ENCODE results near the gene HOXC9.

Gene HOXC9

GRCh38 chr12:54029529-54030441 lies 29.8 kb downstream of the HOXC9 start:
- DNase-seq (ENCODE audit: low read depth) = no peak
- H3K4me3 ChIP-seq (ENCODE audit: low read length) = peak overlapping the region; percentile 98
- TF ChIP-seq, protein P1, sequence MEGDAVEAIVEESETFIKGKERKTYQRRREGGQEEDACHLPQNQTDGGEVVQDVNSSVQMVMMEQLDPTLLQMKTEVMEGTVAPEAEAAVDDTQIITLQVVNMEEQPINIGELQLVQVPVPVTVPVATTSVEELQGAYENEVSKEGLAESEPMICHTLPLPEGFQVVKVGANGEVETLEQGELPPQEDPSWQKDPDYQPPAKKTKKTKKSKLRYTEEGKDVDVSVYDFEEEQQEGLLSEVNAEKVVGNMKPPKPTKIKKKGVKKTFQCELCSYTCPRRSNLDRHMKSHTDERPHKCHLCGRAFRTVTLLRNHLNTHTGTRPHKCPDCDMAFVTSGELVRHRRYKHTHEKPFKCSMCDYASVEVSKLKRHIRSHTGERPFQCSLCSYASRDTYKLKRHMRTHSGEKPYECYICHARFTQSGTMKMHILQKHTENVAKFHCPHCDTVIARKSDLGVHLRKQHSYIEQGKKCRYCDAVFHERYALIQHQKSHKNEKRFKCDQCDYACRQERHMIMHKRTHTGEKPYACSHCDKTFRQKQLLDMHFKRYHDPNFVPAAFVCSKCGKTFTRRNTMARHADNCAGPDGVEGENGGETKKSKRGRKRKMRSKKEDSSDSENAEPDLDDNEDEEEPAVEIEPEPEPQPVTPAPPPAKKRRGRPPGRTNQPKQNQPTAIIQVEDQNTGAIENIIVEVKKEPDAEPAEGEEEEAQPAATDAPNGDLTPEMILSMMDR (conservative IDR thresholded peaks at IDR 0.05; ENCODE audit: low read length) = no peak

DNA sequence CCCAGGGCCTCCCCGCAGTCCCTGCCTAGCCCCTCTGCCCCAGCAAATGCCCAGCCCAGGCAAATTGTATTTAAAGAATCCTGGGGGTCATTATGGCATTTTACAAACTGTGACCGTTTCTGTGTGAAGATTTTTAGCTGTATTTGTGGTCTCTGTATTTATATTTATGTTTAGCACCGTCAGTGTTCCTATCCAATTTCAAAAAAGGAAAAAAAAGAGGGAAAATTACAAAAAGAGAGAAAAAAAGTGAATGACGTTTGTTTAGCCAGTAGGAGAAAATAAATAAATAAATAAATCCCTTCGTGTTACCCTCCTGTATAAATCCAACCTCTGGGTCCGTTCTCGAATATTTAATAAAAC lies 30.5 kb downstream of the HOXC9 start:
- no peak for DNase-seq (ENCODE audit: low read depth)
- peak overlapping the region; percentile 98 for H3K4me3 ChIP-seq (ENCODE audit: low read length)
- TF ChIP-seq, protein P1 (conservative IDR thresholded peaks at IDR 0.05; ENCODE audit: low read length) = no peak

- TF ChIP-seq, protein P1 (conservative IDR thresholded peaks at IDR 0.05; ENCODE audit: low read length) = no peak; the same call in 1 of the 2 replicates
- peak overlapping the region; percentile 98 for H3K4me3 ChIP-seq (ENCODE audit: low read length)
- peak; percentile 86 for DNase-seq (ENCODE audit: low read depth)
Observed at GRCh38 chr12:54030889-54031471, 31.0 kb downstream of the HOXC9 start.

DNA sequence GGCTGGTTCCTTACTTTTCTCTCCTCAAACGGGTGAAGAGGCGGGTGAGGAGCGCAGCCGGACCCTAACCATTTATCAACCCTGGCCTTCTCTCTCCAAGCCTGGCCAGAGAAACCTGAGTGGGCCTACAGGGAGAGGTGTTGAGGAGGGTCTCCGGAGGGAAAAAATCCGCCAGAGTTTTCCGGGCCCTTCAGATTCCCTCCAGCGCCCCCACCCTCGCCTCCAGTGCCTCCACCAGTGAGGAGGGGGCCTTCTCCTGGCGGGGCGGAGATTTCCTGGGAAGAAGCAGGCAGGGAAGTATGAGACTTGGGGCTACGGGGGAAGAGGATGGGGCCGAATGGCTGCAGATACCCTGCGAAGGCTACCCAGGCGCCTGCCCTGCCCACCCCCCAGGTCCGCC lies 31.5 kb downstream of the HOXC9 start:
- DNase-seq (ENCODE audit: low read depth) = no peak
- H3K4me3 ChIP-seq (ENCODE audit: low read length) = peak overlapping the region; percentile 98
- TF ChIP-seq, protein P1 (conservative IDR thresholded peaks at IDR 0.05; ENCODE audit: low read length) = no peak

DNA sequence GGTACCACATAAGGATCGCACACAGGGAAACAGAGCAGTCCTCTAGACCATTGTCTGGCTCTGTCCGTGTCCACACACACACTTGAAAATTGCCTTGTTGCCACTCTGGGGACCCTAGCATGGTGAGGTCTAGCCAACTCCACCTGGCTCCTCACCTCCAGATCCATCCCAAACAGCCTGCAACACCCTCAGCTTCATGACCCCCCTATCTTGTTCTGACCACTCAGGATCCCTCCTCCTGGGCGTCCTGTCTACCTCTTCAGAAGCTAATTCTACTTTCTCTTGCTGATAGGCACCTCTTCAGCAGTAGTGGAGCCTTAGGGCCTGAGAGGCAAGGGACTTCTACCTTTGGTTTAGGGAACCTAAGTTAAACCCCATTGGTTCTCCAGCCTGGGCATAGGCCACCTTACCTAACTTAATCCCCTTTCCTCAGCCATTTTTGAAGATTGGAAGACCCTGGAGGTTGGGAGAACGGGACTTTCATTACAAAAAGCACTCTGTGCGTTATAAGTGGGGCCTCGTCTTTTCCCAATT lies 32.2 kb downstream of the HOXC9 start:
- H3K4me3 ChIP-seq (ENCODE audit: low read length) = peak overlapping the region; percentile 3; the same call in 1 of the 2 replicates
- no peak for DNase-seq (ENCODE audit: low read depth)
- TF ChIP-seq, protein P1 (conservative IDR thresholded peaks at IDR 0.05; ENCODE audit: low read length) = no peak

DNA sequence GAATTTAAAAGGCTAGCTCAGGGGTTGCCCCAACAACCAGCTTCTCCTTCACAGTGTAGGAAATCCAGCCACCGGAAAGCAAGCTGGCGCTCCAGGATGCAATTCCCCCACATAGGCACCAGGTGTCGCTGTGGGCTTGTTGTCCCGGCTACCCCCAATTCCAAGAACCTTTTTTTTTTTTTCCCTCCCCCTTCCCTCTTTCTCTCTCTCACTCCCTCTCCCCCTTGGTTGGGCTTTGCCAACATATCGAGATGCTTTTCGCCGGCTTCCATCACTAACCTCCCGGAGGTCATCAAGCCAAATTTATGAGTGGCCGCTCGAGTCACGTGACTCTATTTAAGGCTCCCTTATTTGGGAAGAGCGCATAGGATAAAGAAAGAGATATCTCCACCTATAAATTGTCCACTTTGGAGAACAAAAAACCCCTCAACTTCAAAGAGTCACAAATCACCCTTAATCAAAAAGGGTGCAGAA lies 32.7 kb downstream of the HOXC9 start, which contains the start of gene HOXC5:
Gene HOXC5, plus strand, starts transcription at position 424 of the 474 bp plus-strand sequence. CDS start 73 bp downstream, outside the sequence.
- TF ChIP-seq, protein P1 (conservative IDR thresholded peaks at IDR 0.05; ENCODE audit: low read length) = peak; percentile 97
- peak; percentile 90 for DNase-seq (ENCODE audit: low read depth)
- peak within 1 kb of the TSS; percentile 56 for H3K4me3 ChIP-seq (ENCODE audit: low read length)

Data from AG10803 (cell line).